Liver (tissue), 9 donors: Measurements from ENCODE around the gene MAIP1. TPM values are rescaled to one million over a fixed set of nuclear protein-coding genes. Genes with fewer than 3 reads are reported as not detected.
A peak's percentile ranks its signal among the peaks of the same experiment; 100 is the strongest.

Experiments used
- DNase-seq: peaks from one replicate; pipeline ENCODE4 v3.0.0-alpha.2; 2017; ENCODE audit warnings: low spot score
- H3K27ac ChIP-seq, 2 donors: one replicate each; pipeline ENCODE4 v1.7.0; 2013; ENCODE audit warnings: inconsistent platforms in 2 of 2, low read length in 2 of 2, control low read depth in 1 of 2, low read depth in 1 of 2, mild to moderate bottlenecking in 1 of 2
- H3K27me3 ChIP-seq, 4 donors: one replicate each; pipeline versions ENCODE4 v1.6.1 to v1.7.0; 2013; ENCODE audit warnings: low read length in 3 of 4, inconsistent platforms in 1 of 4, mild to moderate bottlenecking in 1 of 4, moderate library complexity in 1 of 4; ENCODE audit not compliant: control insufficient read depth in 4 of 4, insufficient read depth in 4 of 4
- H3K36me3 ChIP-seq, 4 donors: one replicate each; pipeline versions ENCODE4 v1.6.1 to v1.7.0; 2013; ENCODE audit warnings: low read length in 3 of 4, mild to moderate bottlenecking in 3 of 4, low read depth in 1 of 4, moderate library complexity in 1 of 4; ENCODE audit not compliant: control insufficient read depth in 4 of 4, insufficient read depth in 3 of 4
- H3K4me1 ChIP-seq, 4 donors: one replicate each; pipeline versions ENCODE4 v1.6.1 to v1.7.0; 2013; ENCODE audit warnings: low read length in 3 of 4, mild to moderate bottlenecking in 3 of 4, moderate library complexity in 1 of 4; ENCODE audit not compliant: control insufficient read depth in 4 of 4, insufficient read depth in 4 of 4
- H3K4me3 ChIP-seq, 3 donors: one replicate each; pipeline versions ENCODE4 v1.6.1 to v1.7.0; 2013; ENCODE audit warnings: low read length in 3 of 3, control low read depth in 1 of 3, low read depth in 1 of 3, mild to moderate bottlenecking in 1 of 3
- H3K9ac ChIP-seq, 2 donors: one replicate each; pipeline ENCODE4 v1.7.0; 2013; ENCODE audit warnings: low read length in 2 of 2, mild to moderate bottlenecking in 2 of 2, moderate library complexity in 2 of 2, control low read depth in 1 of 2, low read depth in 1 of 2
- H3K9me3 ChIP-seq, 4 donors: one replicate each; pipeline versions ENCODE4 v1.6.1 to v1.7.0; 2013; ENCODE audit warnings: low read length in 3 of 4; ENCODE audit not compliant: control insufficient read depth in 4 of 4
- ATF3 ChIP-seq: IDR thresholded peaks from 2 replicates; pipeline ENCODE4 v1.6.1; 2016; ENCODE audit warnings: antibody characterized with exemption
- EGR1 ChIP-seq, 2 donors: IDR thresholded peaks; 2 replicates each; pipeline ENCODE4 v1.6.1; 2016 to 2018; ENCODE audit warnings: antibody characterized with exemption in 2 of 2, low read depth in 2 of 2
- FOXA1 ChIP-seq: IDR thresholded peaks from 2 replicates; pipeline ENCODE4 v1.6.1; 2016; ENCODE audit warnings: antibody characterized with exemption
- FOXA2 ChIP-seq: IDR thresholded peaks from 2 replicates; pipeline ENCODE4 v1.6.1; 2016; ENCODE audit warnings: antibody characterized with exemption
- GABPA ChIP-seq, 2 donors: IDR thresholded peaks in 1 of 2; conservative IDR thresholded peaks in 1 of 2; 2 replicates each; pipeline ENCODE4 v1.6.1; 2016; ENCODE audit warnings: antibody characterized with exemption in 2 of 2, mild to moderate bottlenecking in 1 of 2, moderate library complexity in 1 of 2
- HNF4A ChIP-seq, 2 donors: conservative IDR thresholded peaks; 2 replicates each; pipeline ENCODE4 v1.6.1; 2016; ENCODE audit warnings: antibody characterized with exemption in 2 of 2, mild to moderate bottlenecking in 2 of 2
- HNF4G ChIP-seq: IDR thresholded peaks from 2 replicates; pipeline ENCODE4 v1.6.1; 2016; ENCODE audit warnings: antibody characterized with exemption
- JUND ChIP-seq, 2 donors: IDR thresholded peaks; 2 replicates each; pipeline ENCODE4 v1.6.1; 2016; ENCODE audit warnings: antibody characterized with exemption in 2 of 2
- MAX ChIP-seq: IDR thresholded peaks from 2 replicates; pipeline ENCODE4 v1.6.1; 2016; ENCODE audit warnings: antibody characterized with exemption
- NR2F2 ChIP-seq: IDR thresholded peaks from 2 replicates; pipeline ENCODE4 v1.6.1; 2016; ENCODE audit warnings: antibody characterized with exemption
- RAD21 ChIP-seq, 2 donors: IDR thresholded peaks; 2 replicates each; pipeline ENCODE4 v1.6.1; 2016; ENCODE audit warnings: antibody characterized with exemption in 2 of 2, mild to moderate bottlenecking in 2 of 2
- REST ChIP-seq: IDR thresholded peaks from 2 replicates; pipeline ENCODE4 v1.6.1; 2016; ENCODE audit warnings: antibody characterized with exemption, mild to moderate bottlenecking
- RXRA ChIP-seq, 2 donors: IDR thresholded peaks; 2 replicates each; pipeline ENCODE4 v1.6.1; 2017 to 2018; ENCODE audit warnings: antibody characterized with exemption in 2 of 2, mild to moderate bottlenecking in 1 of 2
- SP1 ChIP-seq: IDR thresholded peaks from 2 replicates; pipeline ENCODE4 v1.6.1; 2018; ENCODE audit warnings: antibody characterized with exemption, mild to moderate bottlenecking
- TAF1 ChIP-seq: conservative IDR thresholded peaks from 2 replicates; pipeline ENCODE4 v1.6.1; 2016; ENCODE audit warnings: antibody characterized with exemption, mild to moderate bottlenecking
- YY1 ChIP-seq: IDR thresholded peaks from 2 replicates; pipeline ENCODE4 v1.6.1; 2016; ENCODE audit warnings: antibody characterized with exemption, mild to moderate bottlenecking
- WGBS: extraction: QIAGEN DNeasy Blood & Tissue Kit; methylation state at CpG from one replicate; pipeline ENCODE4 v1.1.7; 2013; 5-methylcytosine and 5-hydroxymethylcytosine counted together
- polyA plus RNA-seq, 2 donors: library from polyadenylated mRNA; stranded (reverse) in 1 of 2; unstranded in 1 of 2; fragments of 200-250 nt in 1 of 2; fragments of >200 nt in 1 of 2; fragmentation: Nextera tagmentation in 1 of 2; extraction: Ambion mirVana in 1 of 2; gene quantifications; one replicate each; pipeline versions ENCODE4 v1.2.1 to v1.2.3, GENCODE V29; 2013 to 2015
- total RNA-seq, 2 donors: library from RNA; depleted of rRNA; stranded (reverse); fragments of >200 nt; gene quantifications; one replicate each; pipeline ENCODE4 v1.2.3, GENCODE V29; 2014
- TF ChIP-seq, protein P1 (sequence below): IDR thresholded peaks from 2 replicates; pipeline ENCODE4 v1.6.1; 2016; ENCODE audit warnings: antibody characterized with exemption
- TF ChIP-seq, protein P2 (sequence below): fragments of 150-350 bp; IDR thresholded peaks from 2 replicates; pipeline ENCODE4 v1.5.1; 2017; ENCODE audit warnings: improper control_type of control experiment, low read depth, low read length; ENCODE audit not compliant: missing input control
- donor health status: healthy.
- donor health status: healthy.
- donor health status: healthy.
- donor health status: healthy.
- donor health status: healthy.

Gene MAIP1
- total and polyA plus RNA-seq, 4 donors = 23.0 to 40.2 (median 28.6) TPM

- no peak for DNase-seq
- Histone ChIP-seq H3K36me3 (no peaks in the 10 kb centered on the region), H3K9me3 (no peaks in the 10 kb centered on the region), H3K4me1 (peaks cover 0 to 36% (median 30%) of the 10 kb centered on the region in 4 donors), H3K27ac (peak overlapping the region; percentile 39 to 71), H3K27me3 (no peaks in the 10 kb centered on the region), H3K4me3 (peak overlapping the region in 2 of 3 donors; percentile 21 to 46), H3K9ac (peak overlapping the region in 1 of 2 donors; percentile 67)
- TF ChIP-seq, protein P1, sequence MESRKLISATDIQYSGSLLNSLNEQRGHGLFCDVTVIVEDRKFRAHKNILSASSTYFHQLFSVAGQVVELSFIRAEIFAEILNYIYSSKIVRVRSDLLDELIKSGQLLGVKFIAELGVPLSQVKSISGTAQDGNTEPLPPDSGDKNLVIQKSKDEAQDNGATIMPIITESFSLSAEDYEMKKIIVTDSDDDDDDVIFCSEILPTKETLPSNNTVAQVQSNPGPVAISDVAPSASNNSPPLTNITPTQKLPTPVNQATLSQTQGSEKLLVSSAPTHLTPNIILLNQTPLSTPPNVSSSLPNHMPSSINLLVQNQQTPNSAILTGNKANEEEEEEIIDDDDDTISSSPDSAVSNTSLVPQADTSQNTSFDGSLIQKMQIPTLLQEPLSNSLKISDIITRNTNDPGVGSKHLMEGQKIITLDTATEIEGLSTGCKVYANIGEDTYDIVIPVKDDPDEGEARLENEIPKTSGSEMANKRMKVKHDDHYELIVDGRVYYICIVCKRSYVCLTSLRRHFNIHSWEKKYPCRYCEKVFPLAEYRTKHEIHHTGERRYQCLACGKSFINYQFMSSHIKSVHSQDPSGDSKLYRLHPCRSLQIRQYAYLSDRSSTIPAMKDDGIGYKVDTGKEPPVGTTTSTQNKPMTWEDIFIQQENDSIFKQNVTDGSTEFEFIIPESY = no peak
- TF ChIP-seq FOXA1 = no peak
- no peak for TF ChIP-seq JUND (IDR thresholded peaks at IDR 0.05)
- TF ChIP-seq, protein P2, sequence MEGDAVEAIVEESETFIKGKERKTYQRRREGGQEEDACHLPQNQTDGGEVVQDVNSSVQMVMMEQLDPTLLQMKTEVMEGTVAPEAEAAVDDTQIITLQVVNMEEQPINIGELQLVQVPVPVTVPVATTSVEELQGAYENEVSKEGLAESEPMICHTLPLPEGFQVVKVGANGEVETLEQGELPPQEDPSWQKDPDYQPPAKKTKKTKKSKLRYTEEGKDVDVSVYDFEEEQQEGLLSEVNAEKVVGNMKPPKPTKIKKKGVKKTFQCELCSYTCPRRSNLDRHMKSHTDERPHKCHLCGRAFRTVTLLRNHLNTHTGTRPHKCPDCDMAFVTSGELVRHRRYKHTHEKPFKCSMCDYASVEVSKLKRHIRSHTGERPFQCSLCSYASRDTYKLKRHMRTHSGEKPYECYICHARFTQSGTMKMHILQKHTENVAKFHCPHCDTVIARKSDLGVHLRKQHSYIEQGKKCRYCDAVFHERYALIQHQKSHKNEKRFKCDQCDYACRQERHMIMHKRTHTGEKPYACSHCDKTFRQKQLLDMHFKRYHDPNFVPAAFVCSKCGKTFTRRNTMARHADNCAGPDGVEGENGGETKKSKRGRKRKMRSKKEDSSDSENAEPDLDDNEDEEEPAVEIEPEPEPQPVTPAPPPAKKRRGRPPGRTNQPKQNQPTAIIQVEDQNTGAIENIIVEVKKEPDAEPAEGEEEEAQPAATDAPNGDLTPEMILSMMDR = no peak
- TF ChIP-seq RXRA (IDR thresholded peaks at IDR 0.05) = no peak
- no peak for TF ChIP-seq HNF4A (conservative IDR thresholded peaks at IDR 0.05)
- WGBS = 49% methylated on average over 5 of the region's 5 CpGs
These were observed 24.0 kb downstream of the MAIP1 start for GRCh38 chr2:199979398-199979797.

DNA sequence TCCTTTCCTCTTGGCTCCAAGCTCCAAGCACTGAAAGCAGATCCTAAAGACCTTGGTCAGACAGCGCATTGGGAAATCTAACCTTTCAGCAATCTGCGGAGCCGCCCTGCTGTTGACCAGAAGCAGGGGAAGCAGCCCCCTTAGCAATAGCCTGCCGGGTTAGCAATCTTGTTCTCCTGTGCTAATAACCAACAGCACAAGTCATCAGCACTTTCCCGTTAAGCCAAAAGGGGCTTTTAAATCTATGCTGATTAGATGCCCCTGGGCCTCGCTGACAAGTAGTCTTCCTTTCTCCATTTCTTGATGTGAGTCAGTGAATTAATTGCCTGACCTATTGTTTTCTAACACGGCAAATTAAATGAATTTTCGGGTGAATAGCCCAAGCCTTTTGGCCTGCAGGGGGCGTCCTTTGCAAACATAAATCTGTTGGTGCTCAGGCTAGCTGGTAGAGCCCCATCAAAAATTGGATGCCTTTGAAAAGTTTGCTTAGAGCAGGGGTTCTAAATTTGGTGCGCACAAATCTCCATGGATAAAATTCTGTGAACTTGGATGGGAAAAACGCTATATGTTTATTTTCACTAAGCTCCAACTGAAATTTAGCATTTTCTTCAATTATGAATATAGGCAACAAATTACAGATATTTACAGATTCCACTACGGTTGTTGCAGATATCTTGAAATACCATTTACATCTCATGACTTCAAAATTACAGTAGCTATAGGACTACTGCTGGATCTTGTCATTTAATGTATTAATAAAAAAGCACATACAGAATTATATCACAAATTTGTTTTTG is 24.6 kb downstream of the MAIP1 start:
- Histone ChIP-seq H3K27ac (peak overlapping the region; percentile 39 to 71), H3K4me1 (peaks cover 0 to 36% (median 30%) of the 10 kb centered on the region in 4 donors), H3K9me3 (no peaks in the 10 kb centered on the region), H3K36me3 (no peaks in the 10 kb centered on the region), H3K4me3 (peak overlapping the region; percentile 21 to 46 (median 42)), H3K9ac (peak overlapping the region; percentile 36 to 67), H3K27me3 (no peaks in the 10 kb centered on the region)
- peak; percentile 95 to 97 for TF ChIP-seq RAD21 (IDR thresholded peaks at IDR 0.05)
- no peak for TF ChIP-seq HNF4G
- TF ChIP-seq NR2F2 = peak; percentile 33
- TF ChIP-seq, protein P1 = no peak
- no peak for TF ChIP-seq TAF1
- no peak for TF ChIP-seq EGR1 (IDR thresholded peaks at IDR 0.05; ENCODE audit: low read depth in 2 of 2)
- no peak for TF ChIP-seq FOXA1
- TF ChIP-seq SP1 = no peak
- TF ChIP-seq FOXA2 = no peak
- TF ChIP-seq, protein P2 = peak; percentile 92
- peak in 1 of 2 donors; percentile 29 for TF ChIP-seq RXRA (IDR thresholded peaks at IDR 0.05)
- TF ChIP-seq ATF3 = peak; percentile 47
- TF ChIP-seq HNF4A (conservative IDR thresholded peaks at IDR 0.05) = peak in 1 of 2 donors; percentile 26
- peak; percentile 6 for TF ChIP-seq REST
- TF ChIP-seq MAX = no peak
- TF ChIP-seq GABPA (IDR thresholded peaks at IDR 0.05 in 1 of 2, conservative IDR thresholded peaks at IDR 0.05 in 1 of 2) = no peak
- no peak for TF ChIP-seq YY1
- TF ChIP-seq JUND (IDR thresholded peaks at IDR 0.05) = no peak
- peak; percentile 85 for DNase-seq
- 10% methylated on average over 12 of the region's 12 CpGs for WGBS
